ENCODE results near the gene TOP1. TPM values are rescaled to one million over a fixed set of nuclear protein-coding genes. Genes with fewer than 3 reads are reported as not detected.

The TOP1 gene
- total RNA-seq, 1 donor: 12.0 TPM

- no peak for TF ChIP-seq CTCF (IDR thresholded peaks at IDR 0.05; ENCODE audit: insufficient read depth, low read length)
- H3K4me3 ChIP-seq (ENCODE audit: low read depth, low read length): no peak overlapping the region
- no peak for DNase-seq (ENCODE audit: low read depth)
Measured at GRCh38 chr20:41063442-41063841, 34.8 kb downstream of the TOP1 start.

- TF ChIP-seq CTCF (IDR thresholded peaks at IDR 0.05; ENCODE audit: insufficient read depth, low read length): no peak
- H3K4me3 ChIP-seq (ENCODE audit: low read depth, low read length): no peak overlapping the region
- no peak for DNase-seq (ENCODE audit: low read depth)
Measured at GRCh38 chr20:41064377-41064776, 35.8 kb downstream of the TOP1 start.

GRCh38 chr20:41065716-41066115 is 37.1 kb downstream of the TOP1 start:
- no peak overlapping the region for H3K4me3 ChIP-seq (ENCODE audit: low read depth, low read length)
- no peak for DNase-seq (ENCODE audit: low read depth)
- no peak for TF ChIP-seq CTCF (IDR thresholded peaks at IDR 0.05; ENCODE audit: insufficient read depth, low read length)

GRCh38 chr20:41068806-41069205 is 40.2 kb downstream of the TOP1 start:
- no peak for TF ChIP-seq CTCF (IDR thresholded peaks at IDR 0.05; ENCODE audit: insufficient read depth, low read length)
- H3K4me3 ChIP-seq (ENCODE audit: low read depth, low read length): no peak overlapping the region
- DNase-seq (ENCODE audit: low read depth): no peak

GRCh38 chr20:41072190-41072863 is 43.7 kb downstream of the TOP1 start:
- H3K4me3 ChIP-seq (ENCODE audit: low read depth, low read length): peak overlapping the region; percentile 7
- DNase-seq (ENCODE audit: low read depth): peak; percentile 89
- TF ChIP-seq CTCF (IDR thresholded peaks at IDR 0.05; ENCODE audit: insufficient read depth, low read length): no peak

GRCh38 chr20:41072915-41073314 is 44.3 kb downstream of the TOP1 start:
- DNase-seq (ENCODE audit: low read depth): no peak
- no peak overlapping the region for H3K4me3 ChIP-seq (ENCODE audit: low read depth, low read length)
- TF ChIP-seq CTCF (IDR thresholded peaks at IDR 0.05; ENCODE audit: insufficient read depth, low read length): no peak

- DNase-seq (ENCODE audit: low read depth): no peak
- TF ChIP-seq CTCF (IDR thresholded peaks at IDR 0.05; ENCODE audit: insufficient read depth, low read length): no peak
- no peak overlapping the region for H3K4me3 ChIP-seq (ENCODE audit: low read depth, low read length)
Measured at GRCh38 chr20:41074441-41074840, 45.8 kb downstream of the TOP1 start.

Data from fibroblast of the aortic adventitia (primary cell).